Measurements from ENCODE around the gene ZNF865.

DNA sequence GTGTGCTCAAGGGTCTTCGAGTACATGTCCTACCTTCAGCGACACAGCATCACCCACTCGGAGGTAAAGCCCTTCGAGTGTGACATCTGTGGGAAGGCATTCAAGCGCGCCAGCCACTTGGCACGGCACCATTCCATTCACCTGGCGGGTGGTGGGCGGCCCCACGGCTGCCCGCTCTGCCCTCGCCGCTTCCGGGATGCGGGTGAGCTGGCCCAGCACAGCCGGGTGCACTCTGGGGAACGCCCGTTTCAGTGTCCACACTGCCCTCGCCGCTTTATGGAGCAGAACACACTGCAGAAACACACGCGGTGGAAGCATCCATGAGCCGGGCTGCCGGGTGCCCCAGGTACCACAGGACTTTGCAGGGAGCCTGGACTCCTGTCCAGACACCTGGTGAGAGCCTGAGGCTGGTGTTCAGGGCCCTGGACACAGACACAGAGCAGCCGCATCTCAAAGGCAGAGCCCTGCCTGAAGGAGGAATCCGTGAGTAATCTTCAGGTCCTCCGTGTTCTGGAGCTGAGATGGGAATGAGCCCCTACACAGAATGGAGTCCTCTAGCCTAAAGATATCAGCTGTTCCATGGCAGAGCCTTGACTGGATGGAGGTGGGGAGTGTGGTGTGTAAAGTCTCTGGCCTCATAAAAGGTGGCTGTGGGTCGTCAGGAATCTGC is 39.5 kb downstream of the ZNF865 start:
- TF ChIP-seq, protein P1, sequence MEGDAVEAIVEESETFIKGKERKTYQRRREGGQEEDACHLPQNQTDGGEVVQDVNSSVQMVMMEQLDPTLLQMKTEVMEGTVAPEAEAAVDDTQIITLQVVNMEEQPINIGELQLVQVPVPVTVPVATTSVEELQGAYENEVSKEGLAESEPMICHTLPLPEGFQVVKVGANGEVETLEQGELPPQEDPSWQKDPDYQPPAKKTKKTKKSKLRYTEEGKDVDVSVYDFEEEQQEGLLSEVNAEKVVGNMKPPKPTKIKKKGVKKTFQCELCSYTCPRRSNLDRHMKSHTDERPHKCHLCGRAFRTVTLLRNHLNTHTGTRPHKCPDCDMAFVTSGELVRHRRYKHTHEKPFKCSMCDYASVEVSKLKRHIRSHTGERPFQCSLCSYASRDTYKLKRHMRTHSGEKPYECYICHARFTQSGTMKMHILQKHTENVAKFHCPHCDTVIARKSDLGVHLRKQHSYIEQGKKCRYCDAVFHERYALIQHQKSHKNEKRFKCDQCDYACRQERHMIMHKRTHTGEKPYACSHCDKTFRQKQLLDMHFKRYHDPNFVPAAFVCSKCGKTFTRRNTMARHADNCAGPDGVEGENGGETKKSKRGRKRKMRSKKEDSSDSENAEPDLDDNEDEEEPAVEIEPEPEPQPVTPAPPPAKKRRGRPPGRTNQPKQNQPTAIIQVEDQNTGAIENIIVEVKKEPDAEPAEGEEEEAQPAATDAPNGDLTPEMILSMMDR (IDR thresholded peaks at IDR 0.05): no peak
- no peak for TF ChIP-seq EZH2 (IDR thresholded peaks at IDR 0.05; ENCODE audit: borderline replicate concordance, insufficient read depth, low read depth, low read length, poor library complexity, severe bottlenecking)
